Measurements from ENCODE around the gene UVRAG.

Gene UVRAG

DNA sequence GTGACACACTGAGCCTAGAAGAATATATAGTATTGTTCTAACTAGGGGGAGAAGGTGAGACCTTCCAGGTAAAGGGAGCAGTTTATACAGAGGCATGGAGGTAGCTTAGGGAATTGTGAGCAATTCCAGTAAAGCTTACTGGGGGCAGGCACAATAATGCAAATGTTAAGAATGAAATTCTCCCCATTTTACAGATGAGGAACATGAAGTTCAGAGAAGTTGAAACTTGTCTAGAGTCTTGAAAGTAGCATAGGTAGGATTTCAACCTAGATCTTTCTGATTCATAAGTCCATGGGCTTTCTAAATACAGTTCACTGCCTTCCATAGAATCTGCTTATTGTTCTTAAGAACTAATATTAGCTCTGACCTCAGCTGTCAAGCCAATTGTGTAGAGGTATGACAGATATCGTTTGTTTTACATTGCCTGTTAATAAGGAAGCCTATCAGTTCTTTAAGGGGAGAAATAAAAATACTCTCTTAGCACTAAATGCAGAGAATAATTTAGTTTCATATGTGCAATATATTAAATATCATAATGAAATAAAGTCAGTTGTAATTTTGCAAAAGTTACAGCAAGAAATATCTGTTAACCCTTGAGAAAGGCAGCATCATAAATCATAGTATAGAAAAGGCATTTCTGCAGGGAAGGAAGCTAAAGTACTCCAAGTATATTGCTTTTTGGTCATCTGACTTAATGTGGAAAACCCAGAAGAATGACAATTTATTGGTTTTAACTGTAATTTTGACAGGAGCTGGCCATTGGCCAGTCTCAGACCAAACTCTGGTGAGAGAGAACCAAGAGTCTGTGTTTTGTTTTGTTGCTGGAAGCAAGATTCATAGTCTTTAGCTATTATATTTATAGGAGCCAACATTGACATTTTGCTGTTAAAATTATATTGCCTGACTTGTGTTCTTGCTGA is 181.8 kb downstream of the UVRAG start:
- Histone ChIP-seq H3K9me3 (replicated peaks in 1 of 2; ENCODE audit: control insufficient read depth in 2 of 2, insufficient read depth in 1 of 2, low read depth in 1 of 2, low read length in 2 of 2) (peaks cover 0 to 14% of the 10 kb centered on the region in 2 donors), H4K91ac (ENCODE audit: low read depth, low read length, poor library complexity) (no peak overlapping the region), H2AK5ac (ENCODE audit: low read depth, low read length) (no peak overlapping the region), H3K14ac (ENCODE audit: low read length) (no peak overlapping the region), H2BK12ac (ENCODE audit: low read length) (no peak overlapping the region), H3K18ac (ENCODE audit: low read length) (no peak overlapping the region), H2AFZ (ENCODE audit: low read length) (no peak overlapping the region), H3K27me3 (ENCODE audit: control insufficient read depth in 3 of 3, insufficient read depth in 3 of 3, low read depth in 1 of 3, low read length in 3 of 3) (no peaks in the 10 kb centered on the region), H3K36me3 (replicated peaks in 1 of 2; ENCODE audit: control insufficient read depth in 2 of 2, insufficient read depth in 2 of 2, low read length in 2 of 2) (peaks cover 2 to 18% of the 10 kb centered on the region in 2 donors), H2BK15ac (ENCODE audit: low read length) (no peak overlapping the region), H3K4ac (ENCODE audit: low read length) (no peak overlapping the region), H3K79me1 (ENCODE audit: low read depth, low read length) (no peaks in the 10 kb centered on the region), H3K4me1 (ENCODE audit: control insufficient read depth in 2 of 2, insufficient read depth in 1 of 2, low read depth in 1 of 2, low read length in 2 of 2) (peaks cover 0 to 2% of the 10 kb centered on the region in 2 donors), H2BK120ac (ENCODE audit: low read depth, low read length) (no peak overlapping the region), H2BK5ac (ENCODE audit: low read length) (no peak overlapping the region), H3K27ac (replicated peaks; ENCODE audit: low read length) (no peak overlapping the region), H3K4me3 (ENCODE audit: low read length in 2 of 2) (no peak overlapping the region), H3K4me2 (ENCODE audit: insufficient read depth, low read length, poor library complexity, severe bottlenecking) (no peak overlapping the region), H3K9ac (ENCODE audit: low read depth, low read length, poor library complexity) (no peak overlapping the region), H4K8ac (ENCODE audit: low read depth, low read length) (no peak overlapping the region), H3K23ac (ENCODE audit: low read depth, low read length, poor library complexity) (no peak overlapping the region)
- WGBS, 2 donors (ENCODE audit: extremely low coverage in 2 of 2, insufficient read length in 2 of 2, insufficient replicate concordance in 1 of 2), result no CpG with 5 or more reads among the region's 1 CpG
- DNase-seq (ENCODE audit: low spot score), result no peak

DNA sequence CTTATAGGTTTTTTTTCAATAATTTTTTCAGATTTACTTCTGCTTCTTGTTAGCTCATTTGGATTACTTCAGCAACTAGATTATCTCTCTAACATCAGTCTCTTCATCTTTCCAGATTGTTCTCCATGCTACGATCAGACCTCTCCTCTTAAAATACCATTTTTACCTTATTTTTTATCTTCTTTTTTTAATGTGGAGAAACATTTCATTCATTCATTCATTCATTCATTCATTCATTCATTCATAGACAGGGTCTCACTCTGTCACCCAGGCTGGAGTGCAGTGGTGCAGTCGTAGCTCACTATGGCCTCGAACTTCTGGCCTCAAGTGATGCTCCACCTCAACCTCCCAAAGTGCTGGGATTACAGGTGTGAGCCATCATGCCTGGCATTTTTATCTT is 189.4 kb downstream of the UVRAG start:
- Histone ChIP-seq H3K23ac (ENCODE audit: low read depth, low read length, poor library complexity) (no peak overlapping the region), H3K4me2 (ENCODE audit: insufficient read depth, low read length, poor library complexity, severe bottlenecking) (no peak overlapping the region), H3K14ac (ENCODE audit: low read length) (no peak overlapping the region), H3K27ac (replicated peaks; ENCODE audit: low read length) (no peak overlapping the region), H2BK120ac (ENCODE audit: low read depth, low read length) (no peak overlapping the region), H3K9me3 (replicated peaks in 1 of 2; ENCODE audit: control insufficient read depth in 2 of 2, insufficient read depth in 1 of 2, low read depth in 1 of 2, low read length in 2 of 2) (peaks cover 0 to 25% of the 10 kb centered on the region in 2 donors), H4K91ac (ENCODE audit: low read depth, low read length, poor library complexity) (no peak overlapping the region), H3K9ac (ENCODE audit: low read depth, low read length, poor library complexity) (no peak overlapping the region), H3K4me1 (ENCODE audit: control insufficient read depth in 2 of 2, insufficient read depth in 1 of 2, low read depth in 1 of 2, low read length in 2 of 2) (no peaks in the 10 kb centered on the region), H3K36me3 (replicated peaks in 1 of 2; ENCODE audit: control insufficient read depth in 2 of 2, insufficient read depth in 2 of 2, low read length in 2 of 2) (peaks cover 0 to 77% of the 10 kb centered on the region in 2 donors), H3K18ac (ENCODE audit: low read length) (no peak overlapping the region), H3K4ac (ENCODE audit: low read length) (no peak overlapping the region), H2BK12ac (ENCODE audit: low read length) (no peak overlapping the region), H2AFZ (ENCODE audit: low read length) (no peak overlapping the region), H3K27me3 (ENCODE audit: control insufficient read depth in 3 of 3, insufficient read depth in 3 of 3, low read depth in 1 of 3, low read length in 3 of 3) (no peaks in the 10 kb centered on the region), H4K8ac (ENCODE audit: low read depth, low read length) (no peak overlapping the region), H2BK5ac (ENCODE audit: low read length) (no peak overlapping the region), H2AK5ac (ENCODE audit: low read depth, low read length) (no peak overlapping the region), H3K79me1 (ENCODE audit: low read depth, low read length) (no peaks in the 10 kb centered on the region), H3K4me3 (ENCODE audit: low read length in 2 of 2) (no peak overlapping the region), H2BK15ac (ENCODE audit: low read length) (no peak overlapping the region)
- DNase-seq (ENCODE audit: low spot score), result no peak
- 100% methylated on average over 1 of the region's 3 CpGs; no CpG with 5 or more reads in 1 of the 2 donors for WGBS, 2 donors (ENCODE audit: extremely low coverage in 2 of 2, insufficient read length in 2 of 2, insufficient replicate concordance in 1 of 2)

- no peak overlapping the region for H3K9ac ChIP-seq (ENCODE audit: low read depth, low read length, poor library complexity)
- DNase-seq (ENCODE audit: low spot score), result no peak
- no peak overlapping the region for H3K4me2 ChIP-seq (ENCODE audit: insufficient read depth, low read length, poor library complexity, severe bottlenecking)
- no CpG with 5 or more reads among the region's 3 CpGs for whole genome bisulfite sequencing, 2 donors (ENCODE audit: extremely low coverage in 2 of 2, insufficient read length in 2 of 2, insufficient replicate concordance in 1 of 2)
- no peak overlapping the region for H2AK5ac ChIP-seq (ENCODE audit: low read depth, low read length)
- no peak overlapping the region for H2AFZ ChIP-seq (ENCODE audit: low read length)
- no peak overlapping the region for H3K23ac ChIP-seq (ENCODE audit: low read depth, low read length, poor library complexity)
- no peak overlapping the region for H3K27ac ChIP-seq (replicated peaks; ENCODE audit: low read length)
- H3K9me3 ChIP-seq (replicated peaks in 1 of 2; ENCODE audit: control insufficient read depth in 2 of 2, insufficient read depth in 1 of 2, low read depth in 1 of 2, low read length in 2 of 2), result peaks cover 0 to 17% of the 10 kb centered on the region in 2 donors
- no peak overlapping the region for H4K91ac ChIP-seq (ENCODE audit: low read depth, low read length, poor library complexity)
- no peak overlapping the region for H3K4me3 ChIP-seq (ENCODE audit: low read length in 2 of 2)
- no peak overlapping the region for H2BK12ac ChIP-seq (ENCODE audit: low read length)
- no peak overlapping the region for H3K4ac ChIP-seq (ENCODE audit: low read length)
- no peaks in the 10 kb centered on the region for H3K4me1 ChIP-seq (ENCODE audit: control insufficient read depth in 2 of 2, insufficient read depth in 1 of 2, low read depth in 1 of 2, low read length in 2 of 2)
- H3K36me3 ChIP-seq (replicated peaks in 1 of 2; ENCODE audit: control insufficient read depth in 2 of 2, insufficient read depth in 2 of 2, low read length in 2 of 2), result peaks cover 0 to 84% of the 10 kb centered on the region in 2 donors
- no peak overlapping the region for H4K8ac ChIP-seq (ENCODE audit: low read depth, low read length)
- no peak overlapping the region for H2BK120ac ChIP-seq (ENCODE audit: low read depth, low read length)
- no peak overlapping the region for H3K18ac ChIP-seq (ENCODE audit: low read length)
- no peaks in the 10 kb centered on the region for H3K79me1 ChIP-seq (ENCODE audit: low read depth, low read length)
- H2BK15ac ChIP-seq (ENCODE audit: low read length), result no peak overlapping the region
- no peaks in the 10 kb centered on the region for H3K27me3 ChIP-seq (ENCODE audit: control insufficient read depth in 3 of 3, insufficient read depth in 3 of 3, low read depth in 1 of 3, low read length in 3 of 3)
- H3K14ac ChIP-seq (ENCODE audit: low read length), result no peak overlapping the region
- H2BK5ac ChIP-seq (ENCODE audit: low read length), result no peak overlapping the region
Measured at GRCh38 chr11:76005756-76006155, 190.7 kb downstream of the UVRAG start.

GRCh38 chr11:76007166-76007565 is 192.2 kb downstream of the UVRAG start:
- Histone ChIP-seq H4K8ac (ENCODE audit: low read depth, low read length) (no peak overlapping the region), H3K36me3 (replicated peaks in 1 of 2; ENCODE audit: control insufficient read depth in 2 of 2, insufficient read depth in 2 of 2, low read length in 2 of 2) (peaks cover 0 to 79% of the 10 kb centered on the region in 2 donors), H4K91ac (ENCODE audit: low read depth, low read length, poor library complexity) (no peak overlapping the region), H3K27ac (replicated peaks; ENCODE audit: low read length) (no peak overlapping the region), H3K23ac (ENCODE audit: low read depth, low read length, poor library complexity) (no peak overlapping the region), H3K9me3 (replicated peaks in 1 of 2; ENCODE audit: control insufficient read depth in 2 of 2, insufficient read depth in 1 of 2, low read depth in 1 of 2, low read length in 2 of 2) (peaks cover 0 to 6% of the 10 kb centered on the region in 2 donors), H2AFZ (ENCODE audit: low read length) (no peak overlapping the region), H2BK120ac (ENCODE audit: low read depth, low read length) (no peak overlapping the region), H3K4me2 (ENCODE audit: insufficient read depth, low read length, poor library complexity, severe bottlenecking) (no peak overlapping the region), H2BK12ac (ENCODE audit: low read length) (no peak overlapping the region), H3K27me3 (ENCODE audit: control insufficient read depth in 3 of 3, insufficient read depth in 3 of 3, low read depth in 1 of 3, low read length in 3 of 3) (no peaks in the 10 kb centered on the region), H3K4me3 (ENCODE audit: low read length in 2 of 2) (no peak overlapping the region), H3K4ac (ENCODE audit: low read length) (no peak overlapping the region), H2BK5ac (ENCODE audit: low read length) (no peak overlapping the region), H3K9ac (ENCODE audit: low read depth, low read length, poor library complexity) (no peak overlapping the region), H3K4me1 (ENCODE audit: control insufficient read depth in 2 of 2, insufficient read depth in 1 of 2, low read depth in 1 of 2, low read length in 2 of 2) (no peaks in the 10 kb centered on the region), H3K14ac (ENCODE audit: low read length) (no peak overlapping the region), H2BK15ac (ENCODE audit: low read length) (no peak overlapping the region), H3K79me1 (ENCODE audit: low read depth, low read length) (no peaks in the 10 kb centered on the region), H2AK5ac (ENCODE audit: low read depth, low read length) (no peak overlapping the region), H3K18ac (ENCODE audit: low read length) (no peak overlapping the region)
- DNase-seq (ENCODE audit: low spot score), result no peak
- no CpG with 5 or more reads among the region's 2 CpGs for WGBS, 2 donors (ENCODE audit: extremely low coverage in 2 of 2, insufficient read length in 2 of 2, insufficient replicate concordance in 1 of 2)

Measured in neuronal stem cell (in vitro differentiated cells).